Mesenchymal stem cell (in vitro differentiated cells and primary cell): ENCODE results near the gene GP1BB.
"Not testable (repeated sequence)": the region's sequence is repeated elsewhere in the genome, so short reads cannot be mapped to it uniquely, and the experiment has no call there.

ENCODE experiments used
- DNase-seq: peaks from one replicate; pipeline ENCODE4 v3.0.0-alpha.2; 2013
- H2AFZ ChIP-seq: one replicate; pipeline ENCODE4 v1.6.1; 2013; ENCODE audit warnings: low read depth, mild to moderate bottlenecking, control low read depth, inconsistent platforms, low read length, moderate library complexity
- H2AK5ac ChIP-seq: 2 replicates; pipeline ENCODE4 v1.6.1; 2013; ENCODE audit warnings: low read length, moderate library complexity, mild to moderate bottlenecking, inconsistent platforms; ENCODE audit not compliant: severe bottlenecking
- H2BK120ac ChIP-seq: one replicate; pipeline ENCODE4 v1.6.1; 2013; ENCODE audit warnings: low read depth, mild to moderate bottlenecking, inconsistent platforms, low read length, moderate library complexity
- H2BK12ac ChIP-seq, 2 experiments: one replicate each; pipeline ENCODE4 v1.6.1; 2013; ENCODE audit warnings: inconsistent platforms in 2 of 2, low read length in 2 of 2, mild to moderate bottlenecking in 2 of 2, moderate library complexity in 2 of 2, control low read depth in 1 of 2
- H2BK15ac ChIP-seq: one replicate; pipeline ENCODE4 v1.6.1; 2013; ENCODE audit warnings: mild to moderate bottlenecking, low read depth, inconsistent platforms; ENCODE audit not compliant: poor library complexity, severe bottlenecking
- H2BK5ac ChIP-seq: 2 replicates; pipeline ENCODE4 v1.6.1; 2013; ENCODE audit warnings: low read depth, mild to moderate bottlenecking, low read length, control low read depth, inconsistent platforms; ENCODE audit not compliant: poor library complexity, severe bottlenecking
- H3K14ac ChIP-seq, 2 experiments: one replicate each; pipeline ENCODE4 v1.6.1; 2013; ENCODE audit warnings: inconsistent platforms in 2 of 2, low read length in 2 of 2, control low read depth in 1 of 2, mild to moderate bottlenecking in 1 of 2, moderate library complexity in 1 of 2
- H3K18ac ChIP-seq, 2 experiments: one replicate each; pipeline ENCODE4 v1.6.1; 2013; ENCODE audit warnings: inconsistent platforms in 2 of 2, low read length in 2 of 2, control low read depth in 1 of 2, low read depth in 1 of 2, mild to moderate bottlenecking in 1 of 2
- H3K23ac ChIP-seq, 2 experiments: one replicate each; pipeline ENCODE4 v1.6.1; 2013; ENCODE audit warnings: inconsistent platforms in 2 of 2, low read length in 2 of 2, mild to moderate bottlenecking in 2 of 2, moderate library complexity in 2 of 2, control low read depth in 1 of 2
- H3K27ac ChIP-seq: 2 replicates; pipeline ENCODE4 v1.5.1; 2013; ENCODE audit warnings: mild to moderate bottlenecking, moderate library complexity, low read length, control low read depth, inconsistent platforms; ENCODE audit not compliant: poor library complexity, severe bottlenecking
- H3K27me3 ChIP-seq, 2 experiments: 2 replicates each; pipeline versions ENCODE4 v1.6.1 to v1.7.0; 2013; ENCODE audit warnings: low read length in 2 of 2, mild to moderate bottlenecking in 2 of 2, moderate library complexity in 2 of 2, control low read depth in 1 of 2, inconsistent platforms in 1 of 2; ENCODE audit not compliant: control insufficient read depth in 1 of 2, insufficient read depth in 1 of 2
- H3K36me3 ChIP-seq, 2 experiments: 2 replicates each; pipeline versions ENCODE4 v1.6.1 to v1.7.0; 2013; ENCODE audit warnings: low read length in 2 of 2, control low read depth in 1 of 2, inconsistent platforms in 1 of 2, low read depth in 1 of 2, mild to moderate bottlenecking in 1 of 2; ENCODE audit not compliant: insufficient read depth in 2 of 2, control insufficient read depth in 1 of 2
- H3K4ac ChIP-seq, 2 experiments: one replicate each; pipeline ENCODE4 v1.6.1; 2013; ENCODE audit warnings: inconsistent platforms in 2 of 2, low read length in 2 of 2, mild to moderate bottlenecking in 2 of 2, moderate library complexity in 2 of 2, control low read depth in 1 of 2, low read depth in 1 of 2
- H3K4me1 ChIP-seq: 2 replicates; pipeline ENCODE4 v1.6.1; 2013; ENCODE audit warnings: low read depth, low read length, control low read depth; ENCODE audit not compliant: control insufficient read depth, insufficient read depth
- H3K4me2 ChIP-seq: 2 replicates; pipeline ENCODE4 v1.6.1; 2013; ENCODE audit warnings: low read length, mild to moderate bottlenecking, inconsistent platforms; ENCODE audit not compliant: poor library complexity, severe bottlenecking
- H3K4me3 ChIP-seq, 2 experiments: 2 replicates each; pipeline versions ENCODE4 v1.5.1 to v1.7.0; 2013; ENCODE audit warnings: low read length in 2 of 2, mild to moderate bottlenecking in 2 of 2, control low read depth in 1 of 2, low read depth in 1 of 2; ENCODE audit not compliant: insufficient read depth in 1 of 2
- H3K79me1 ChIP-seq: replicated peaks from 2 replicates; pipeline ENCODE4 v1.6.1; 2013; ENCODE audit warnings: mild to moderate bottlenecking, control low read depth, low read length, inconsistent platforms; ENCODE audit not compliant: poor library complexity, severe bottlenecking
- H3K9ac ChIP-seq: 2 replicates; pipeline ENCODE4 v1.7.0; 2013; ENCODE audit warnings: mild to moderate bottlenecking, low read length, moderate library complexity
- H3K9me3 ChIP-seq: 2 replicates; pipeline ENCODE4 v1.7.0; 2013; ENCODE audit warnings: mild to moderate bottlenecking, low read length; ENCODE audit not compliant: control insufficient read depth
- H4K8ac ChIP-seq: one replicate; pipeline ENCODE4 v1.6.1; 2013; ENCODE audit warnings: inconsistent platforms, mild to moderate bottlenecking, low read length, moderate library complexity
- H4K91ac ChIP-seq: one replicate; pipeline ENCODE4 v1.6.1; 2013; ENCODE audit warnings: mild to moderate bottlenecking, low read length, inconsistent platforms
- WGBS: methylation state at CpG from one replicate; pipeline ENCODE4 v1.1.7; 2013; ENCODE audit warnings: mixed read lengths; 5-methylcytosine and 5-hydroxymethylcytosine counted together

GP1BB gene

GRCh38 chr22:19723983-19724827, 866 bp downstream of the GP1BB start:
- H3K9ac ChIP-seq, result no peak overlapping the region
- DNase-seq, result peak; percentile 46
- 6% methylated on average over 80 of the region's 89 CpGs for WGBS

GRCh38 chr22:19724927-19725661, 1.8 kb downstream of the GP1BB start:
- Histone ChIP-seq H3K4me1 (peaks cover 29% of the 10 kb centered on the region), H2BK120ac (no peak overlapping the region), H3K4ac (no peak overlapping the region), H3K79me1 (no peaks in the 10 kb centered on the region), H3K27me3 (peaks cover 24 to 55% of the 10 kb centered on the region in 2 experiments), H3K4me3 (no peak overlapping the region), H3K23ac (no peak overlapping the region), H3K27ac (no peak overlapping the region), H3K18ac (no peak overlapping the region), H3K4me2 (no peak overlapping the region), H3K9ac (no peak overlapping the region), H4K91ac (no peak overlapping the region), H2BK5ac (no peak overlapping the region), H2AFZ (no peak overlapping the region), H2AK5ac (no peak overlapping the region), H3K14ac (no peak overlapping the region), H3K9me3 (no peaks in the 10 kb centered on the region), H3K36me3 (peaks cover 0 to 18% of the 10 kb centered on the region in 2 experiments), H2BK15ac (no peak overlapping the region), H4K8ac (no peak overlapping the region), H2BK12ac (no peak overlapping the region)
- DNase-seq, result no peak
- WGBS, result 66% methylated on average over 45 of the region's 45 CpGs

More at GRCh38 chr22:19723983-19724827, 866 bp downstream of the GP1BB start:
- no peak overlapping the region for H4K8ac ChIP-seq
- peaks cover 22 to 64% of the 10 kb centered on the region in 2 experiments for H3K27me3 ChIP-seq
- H3K4me1 ChIP-seq, result peaks cover 29% of the 10 kb centered on the region
- H4K91ac ChIP-seq, result no peak overlapping the region
- no peak overlapping the region for H3K14ac ChIP-seq
- peak overlapping the region in 1 of 2 experiments; percentile 84 for H3K23ac ChIP-seq
- H3K79me1 ChIP-seq, result no peaks in the 10 kb centered on the region
- H3K4ac ChIP-seq, result no peak overlapping the region
- H2BK5ac ChIP-seq, result no peak overlapping the region
- H3K36me3 ChIP-seq, result peaks cover 0 to 25% of the 10 kb centered on the region in 2 experiments
- H3K18ac ChIP-seq, result no peak overlapping the region
- no peaks in the 10 kb centered on the region for H3K9me3 ChIP-seq
- no peak overlapping the region for H2BK12ac ChIP-seq
- no peak overlapping the region for H2AFZ ChIP-seq
- H2BK15ac ChIP-seq, result no peak overlapping the region
- no peak overlapping the region for H2AK5ac ChIP-seq
- no peak overlapping the region for H3K27ac ChIP-seq
- H3K4me2 ChIP-seq, result peak overlapping the region; percentile 78
- no peak overlapping the region for H2BK120ac ChIP-seq
- H3K4me3 ChIP-seq, result peak overlapping the region in 1 of 2 experiments; percentile 45

- H3K27me3 ChIP-seq, result peaks cover 28 to 43% of the 10 kb centered on the region in 2 experiments
These were observed 2.9 kb downstream of the GP1BB start for GRCh38 chr22:19726064-19726788.

More at GRCh38 chr22:19726064-19726788, 2.9 kb downstream of the GP1BB start:
- not testable (repeated sequence) for H3K23ac ChIP-seq, H3K79me1 ChIP-seq, H2AK5ac ChIP-seq, DNase-seq, H2BK15ac ChIP-seq, H3K9ac ChIP-seq, H2AFZ ChIP-seq, H3K4me2 ChIP-seq, H3K4ac ChIP-seq, H3K9me3 ChIP-seq, H3K14ac ChIP-seq, H2BK120ac ChIP-seq, H4K8ac ChIP-seq, H3K27ac ChIP-seq, H2BK5ac ChIP-seq, H2BK12ac ChIP-seq
- Histone ChIP-seq H3K18ac (peak overlapping the region in 1 of 2 experiments; percentile 18), H4K91ac (peak overlapping the region; percentile 34), H3K4me1 (peaks cover 36% of the 10 kb centered on the region), H3K36me3 (peaks cover 0 to 12% of the 10 kb centered on the region in 2 experiments), H3K4me3 (peak overlapping the region in 1 of 2 experiments; percentile 1)
- WGBS, result 73% methylated on average over 87 of the region's 96 CpGs
